GM08714 (cell line): ENCODE data around the gene MBP.

Source experiments
- H3K4me3 ChIP-seq: fragments of 200-500 bp; sonication (Bioruptor generic); 2 replicates; pipeline ENCODE4 v1.5.1; 2014; ENCODE audit warnings: mild to moderate bottlenecking, low read length, inconsistent platforms
- ZNF274 ChIP-seq: IDR thresholded peaks from 2 replicates; pipeline ENCODE4 v1.6.1; 2012; ENCODE audit warnings: mild to moderate bottlenecking, low read depth, low read length

Gene MBP

GRCh38 chr18:77004555-77005380, 127.8 kb downstream of the MBP start:
- TF ChIP-seq ZNF274, result no peak

GRCh38 chr18:77003316-77003715, 129.3 kb downstream of the MBP start:
- TF ChIP-seq ZNF274, result no peak
- H3K4me3 ChIP-seq, result no peak overlapping the region

More at GRCh38 chr18:77004555-77005380, 127.8 kb downstream of the MBP start:
- no peak overlapping the region for H3K4me3 ChIP-seq

GRCh38 chr18:77002496-77002895, 130.1 kb downstream of the MBP start:
- no peak overlapping the region for H3K4me3 ChIP-seq
- no peak for TF ChIP-seq ZNF274

- no peak for TF ChIP-seq ZNF274
- H3K4me3 ChIP-seq, result no peak overlapping the region
These were observed 130.6 kb downstream of the MBP start for GRCh38 chr18:77001979-77002378.

GRCh38 chr18:77001041-77001440, 131.5 kb downstream of the MBP start:
- TF ChIP-seq ZNF274, result no peak
- H3K4me3 ChIP-seq, result no peak overlapping the region

GRCh38 chr18:77000527-77000926, 132.1 kb downstream of the MBP start:
- no peak overlapping the region for H3K4me3 ChIP-seq
- TF ChIP-seq ZNF274, result no peak

- H3K4me3 ChIP-seq, result no peak overlapping the region
- TF ChIP-seq ZNF274, result no peak
These were observed 133.5 kb downstream of the MBP start for GRCh38 chr18:76999077-76999476.

GRCh38 chr18:76997951-76998808, 134.4 kb downstream of the MBP start:
- no peak overlapping the region for H3K4me3 ChIP-seq
- TF ChIP-seq ZNF274, result no peak

GRCh38 chr18:76996429-76996828, 136.2 kb downstream of the MBP start:
- TF ChIP-seq ZNF274, result no peak
- no peak overlapping the region for H3K4me3 ChIP-seq

GRCh38 chr18:76995896-76996295, 136.7 kb downstream of the MBP start:
- H3K4me3 ChIP-seq, result no peak overlapping the region
- no peak for TF ChIP-seq ZNF274

GRCh38 chr18:76994086-76994654, 138.4 kb downstream of the MBP start:
- no peak for TF ChIP-seq ZNF274
- no peak overlapping the region for H3K4me3 ChIP-seq

- no peak overlapping the region for H3K4me3 ChIP-seq
- TF ChIP-seq ZNF274, result no peak
These were observed 139.0 kb downstream of the MBP start for GRCh38 chr18:76993573-76993972.

GRCh38 chr18:76993085-76993382, 139.5 kb downstream of the MBP start:
- H3K4me3 ChIP-seq, result no peak overlapping the region
- no peak for TF ChIP-seq ZNF274

- no peak for TF ChIP-seq ZNF274
- no peak overlapping the region for H3K4me3 ChIP-seq
These were observed 140.1 kb downstream of the MBP start for GRCh38 chr18:76992226-76993084.
